Retinal pigment epithelial cell (primary cell): Measurements from ENCODE around the gene ARHGEF37.

Source experiments
- DNase-seq: peaks from one replicate; pipeline ENCODE4 v3.0.0-alpha.2; 2010; ENCODE audit warnings: low read depth
- H3K4me3 ChIP-seq: 2 replicates; pipeline ENCODE4 v1.5.1; 2011; ENCODE audit warnings: mild to moderate bottlenecking, low read length, control low read depth, moderate library complexity
- CTCF ChIP-seq: conservative IDR thresholded peaks from 2 replicates; pipeline ENCODE4 v1.5.1; 2011; ENCODE audit warnings: low read depth, low read length, control low read depth, inconsistent platforms

ARHGEF37 gene

GRCh38 chr5:149616727-149617285 is 35.5 kb downstream of the ARHGEF37 start:
- H3K4me3 ChIP-seq, result no peak overlapping the region
- DNase-seq, result no peak
- TF ChIP-seq CTCF, result no peak

- no peak overlapping the region for H3K4me3 ChIP-seq
- DNase-seq, result no peak
- no peak for TF ChIP-seq CTCF
These were observed 36.5 kb downstream of the ARHGEF37 start for GRCh38 chr5:149617760-149618306.

- peak; percentile 77 for TF ChIP-seq CTCF
- H3K4me3 ChIP-seq, result no peak overlapping the region
- DNase-seq, result no peak
These were observed 37.4 kb downstream of the ARHGEF37 start for GRCh38 chr5:149618581-149619248.

- no peak for DNase-seq
- no peak for TF ChIP-seq CTCF
- no peak overlapping the region for H3K4me3 ChIP-seq
These were observed 40.3 kb downstream of the ARHGEF37 start for GRCh38 chr5:149621415-149622098.

GRCh38 chr5:149622466-149622865 is 41.2 kb downstream of the ARHGEF37 start:
- H3K4me3 ChIP-seq, result no peak overlapping the region
- no peak for DNase-seq
- TF ChIP-seq CTCF, result no peak

- DNase-seq, result no peak
- H3K4me3 ChIP-seq, result no peak overlapping the region
- TF ChIP-seq CTCF, result no peak
These were observed 42.2 kb downstream of the ARHGEF37 start for GRCh38 chr5:149623473-149623872.
